CD4-positive, CD25-positive, alpha-beta regulatory T cell (primary cell): ENCODE measurements around the gene GP2. TPM values are rescaled to one million over a fixed set of nuclear protein-coding genes. Genes with fewer than 3 reads are reported as not detected.

ENCODE experiments used
- ATAC-seq, 2 donors: fragments of 150-1000 bp; cut with Tn5 transposase; one replicate each; pipeline ENCODE4 v1.10.0; 2021; ENCODE audit warnings: low read depth in 2 of 2, moderate number of reproducible peaks in 2 of 2, moderate library complexity in 1 of 2
- DNase-seq, 3 donors: peaks; one replicate each; pipeline versions ENCODE4 v3.0.0 to v3.0.0-alpha.2; 2012 to 2022; ENCODE audit warnings: mixed read lengths in 1 of 3
- H3K27ac ChIP-seq: one replicate; pipeline ENCODE4 v1.7.0; 2013; ENCODE audit warnings: mild to moderate bottlenecking, low read length; ENCODE audit not compliant: insufficient read depth, poor library complexity, severe bottlenecking
- H3K27me3 ChIP-seq: one replicate; pipeline ENCODE4 v1.7.0; 2013; ENCODE audit warnings: low read length; ENCODE audit not compliant: control insufficient read depth, insufficient read depth
- H3K36me3 ChIP-seq: one replicate; pipeline ENCODE4 v1.7.0; 2013; ENCODE audit warnings: mild to moderate bottlenecking, low read length, moderate library complexity; ENCODE audit not compliant: control insufficient read depth, insufficient read depth
- H3K4me1 ChIP-seq: 2 replicates; pipeline ENCODE4 v1.7.0; 2013; ENCODE audit warnings: mild to moderate bottlenecking, low read length; ENCODE audit not compliant: insufficient read depth, control insufficient read depth, poor library complexity, severe bottlenecking
- H3K4me3 ChIP-seq: one replicate; pipeline ENCODE4 v1.7.0; 2013; ENCODE audit warnings: low read depth, mild to moderate bottlenecking, low read length, moderate library complexity
- H3K9me3 ChIP-seq, 2 experiments: 1 replicate in 1 of 2; 2 replicates in 1 of 2; pipeline ENCODE4 v1.7.0; 2013; ENCODE audit warnings: low read length in 2 of 2, mild to moderate bottlenecking in 1 of 2, moderate library complexity in 1 of 2; ENCODE audit not compliant: control insufficient read depth in 2 of 2
- H3K27ac Mint-ChIP-seq, 3 donors: one replicate each; pipeline ENCODE4 v1.8.0; 2020 to 2022; ENCODE audit warnings: mild to moderate bottlenecking in 3 of 3, mixed read lengths in 3 of 3, moderate library complexity in 2 of 3
- H3K27me3 Mint-ChIP-seq: one replicate; pipeline ENCODE4 v1.8.0; 2022; ENCODE audit warnings: mild to moderate bottlenecking, mixed read lengths
- H3K36me3 Mint-ChIP-seq: one replicate; pipeline ENCODE4 v1.8.0; 2020; ENCODE audit warnings: mixed read lengths
- H3K4me1 Mint-ChIP-seq, 4 donors: one replicate each; pipeline ENCODE4 v1.8.0; 2020 to 2022; ENCODE audit warnings: mixed read lengths in 4 of 4, mild to moderate bottlenecking in 1 of 4
- H3K4me3 Mint-ChIP-seq, 4 donors: one replicate each; pipeline ENCODE4 v1.8.0; 2020 to 2022; ENCODE audit warnings: mild to moderate bottlenecking in 4 of 4, mixed read lengths in 4 of 4, moderate library complexity in 3 of 4
- H3K9me3 Mint-ChIP-seq, 7 donors: one replicate each; pipeline ENCODE4 v1.8.0; 2020 to 2022; ENCODE audit warnings: mixed read lengths in 7 of 7, mild to moderate bottlenecking in 3 of 7, moderate library complexity in 2 of 7
- polyA plus RNA-seq, 4 donors: library from polyadenylated mRNA; unstranded; fragments of 300-500 nt; fragmentation: Illumina TruSeq; gene quantifications; one replicate each; pipeline ENCODE4 v1.2.3, GENCODE V29; 2021
- total RNA-seq: library from RNA; stranded (reverse); gene quantifications from one replicate; pipeline ENCODE4 v1.2.3, GENCODE V29; 2022

GP2 gene
- not detected for total RNA-seq
- polyA plus RNA-seq: not detected

- ATAC-seq (no peak), DNase-seq (no peak)
- Histone ChIP-seq H3K9me3 (no peaks in the 10 kb centered on the region), H3K27me3 (no peaks in the 10 kb centered on the region), H3K4me3 (no peak within 1 kb of the TSS), H3K36me3 (no peaks in the 10 kb centered on the region), H3K4me1 (no peaks in the 10 kb centered on the region), H3K27ac (no peak within 1 kb of the TSS)
- Mint-ChIP-seq H3K27me3 (no peaks in the 10 kb centered on the region), H3K36me3 (no peaks in the 10 kb centered on the region), H3K9me3 (peaks cover 0 to 2% (median 0%) of the 10 kb centered on the region in 7 donors), H3K4me3 (no peak within 1 kb of the TSS), H3K27ac (no peak within 1 kb of the TSS), H3K4me1 (no peaks in the 10 kb centered on the region)
Observed at GRCh38 chr16:20327444-20328041, at the start of gene GP2. GP2 (minus strand) TSS chr16:20327513; CDS start chr16:20326431, 1,082 bp downstream.

GRCh38 chr16:20372701-20373100, 45.4 kb upstream of the GP2 start:
- H3K36me3 ChIP-seq: no peaks in the 10 kb centered on the region
- H3K4me1 ChIP-seq: no peaks in the 10 kb centered on the region
- no peak overlapping the region for H3K4me3 Mint-ChIP-seq
- DNase-seq: no peak
- no peaks in the 10 kb centered on the region for H3K4me1 Mint-ChIP-seq
- no peak overlapping the region for H3K4me3 ChIP-seq
- no peak overlapping the region for H3K27ac Mint-ChIP-seq
- no peaks in the 10 kb centered on the region for H3K27me3 ChIP-seq
- H3K27ac ChIP-seq: no peak overlapping the region
- H3K9me3 Mint-ChIP-seq: peaks cover 0 to 2% (median 0%) of the 10 kb centered on the region in 7 donors
- H3K36me3 Mint-ChIP-seq: no peaks in the 10 kb centered on the region
- H3K27me3 Mint-ChIP-seq: peaks cover 5% of the 10 kb centered on the region
- ATAC-seq: no peak
- no peaks in the 10 kb centered on the region for H3K9me3 ChIP-seq

- Mint-ChIP-seq H3K9me3 (peaks cover 0 to 6% (median 0%) of the 10 kb centered on the region in 7 donors), H3K4me3 (no peak overlapping the region)
Observed at GRCh38 chr16:20369452-20370054, 42.2 kb upstream of the GP2 start.

GRCh38 chr16:20364051-20364450, 36.7 kb upstream of the GP2 start:
- no peak overlapping the region for H3K27ac Mint-ChIP-seq
- Histone ChIP-seq H3K4me3 (no peak overlapping the region), H3K36me3 (no peaks in the 10 kb centered on the region), H3K27me3 (no peaks in the 10 kb centered on the region), H3K4me1 (no peaks in the 10 kb centered on the region), H3K9me3 (no peaks in the 10 kb centered on the region), H3K27ac (no peak overlapping the region)
- no peak for DNase-seq
- no peak for ATAC-seq
- H3K4me1 Mint-ChIP-seq: no peaks in the 10 kb centered on the region
- peaks cover 0 to 7% (median 0%) of the 10 kb centered on the region in 7 donors for H3K9me3 Mint-ChIP-seq
- no peaks in the 10 kb centered on the region for H3K36me3 Mint-ChIP-seq
- peaks cover 5% of the 10 kb centered on the region for H3K27me3 Mint-ChIP-seq
- no peak overlapping the region for H3K4me3 Mint-ChIP-seq

More at GRCh38 chr16:20369452-20370054, 42.2 kb upstream of the GP2 start:
- Histone ChIP-seq H3K9me3 (no peaks in the 10 kb centered on the region), H3K27ac (no peak overlapping the region), H3K4me3 (no peak overlapping the region), H3K27me3 (no peaks in the 10 kb centered on the region), H3K36me3 (no peaks in the 10 kb centered on the region), H3K4me1 (no peaks in the 10 kb centered on the region)
- Mint-ChIP-seq H3K4me1 (no peaks in the 10 kb centered on the region), H3K27me3 (peaks cover 5% of the 10 kb centered on the region), H3K36me3 (no peaks in the 10 kb centered on the region), H3K27ac (no peak overlapping the region)
- ATAC-seq (no peak), DNase-seq (no peak)

GRCh38 chr16:20363191-20363590, 35.9 kb upstream of the GP2 start:
- Histone ChIP-seq H3K27me3 (no peaks in the 10 kb centered on the region), H3K9me3 (no peaks in the 10 kb centered on the region), H3K27ac (no peak overlapping the region), H3K4me1 (no peaks in the 10 kb centered on the region), H3K4me3 (no peak overlapping the region), H3K36me3 (no peaks in the 10 kb centered on the region)
- Mint-ChIP-seq H3K36me3 (no peaks in the 10 kb centered on the region), H3K27me3 (no peaks in the 10 kb centered on the region), H3K27ac (no peak overlapping the region), H3K9me3 (peaks cover 0 to 7% (median 0%) of the 10 kb centered on the region in 7 donors), H3K4me3 (no peak overlapping the region), H3K4me1 (no peaks in the 10 kb centered on the region)
- ATAC-seq: no peak
- no peak for DNase-seq

- H3K4me1 ChIP-seq: no peaks in the 10 kb centered on the region
- no peak overlapping the region for H3K27ac ChIP-seq
- H3K4me3 ChIP-seq: no peak overlapping the region
- ATAC-seq (no peak), DNase-seq (no peak)
- Mint-ChIP-seq H3K27me3 (peaks cover 5% of the 10 kb centered on the region), H3K9me3 (peaks cover 0 to 9% (median 1%) of the 10 kb centered on the region in 7 donors), H3K27ac (no peak overlapping the region), H3K4me3 (no peak overlapping the region), H3K36me3 (no peaks in the 10 kb centered on the region), H3K4me1 (no peaks in the 10 kb centered on the region)
- H3K9me3 ChIP-seq: no peaks in the 10 kb centered on the region
- H3K27me3 ChIP-seq: no peaks in the 10 kb centered on the region
- H3K36me3 ChIP-seq: no peaks in the 10 kb centered on the region
Observed at GRCh38 chr16:20359997-20360396, 32.7 kb upstream of the GP2 start.

GRCh38 chr16:20355114-20355782, 27.9 kb upstream of the GP2 start:
- no peak overlapping the region for H3K27ac Mint-ChIP-seq
- Histone ChIP-seq H3K27me3 (no peaks in the 10 kb centered on the region), H3K27ac (no peak overlapping the region), H3K4me1 (no peaks in the 10 kb centered on the region), H3K9me3 (no peaks in the 10 kb centered on the region), H3K4me3 (no peak overlapping the region), H3K36me3 (no peaks in the 10 kb centered on the region)
- DNase-seq (no peak), ATAC-seq (no peak)
- no peak overlapping the region for H3K4me3 Mint-ChIP-seq
- peaks cover 0 to 4% (median 2%) of the 10 kb centered on the region in 7 donors for H3K9me3 Mint-ChIP-seq
- H3K27me3 Mint-ChIP-seq: peaks cover 11% of the 10 kb centered on the region
- H3K36me3 Mint-ChIP-seq: no peaks in the 10 kb centered on the region
- H3K4me1 Mint-ChIP-seq: no peaks in the 10 kb centered on the region
